SJSA1 (cell line): ENCODE measurements around the gene NRCAM. TPM values are rescaled to one million over a fixed set of nuclear protein-coding genes. Genes with fewer than 3 reads are reported as not detected.

ENCODE experiments used
- DNase-seq, 2 experiments: peaks; one replicate each; pipeline ENCODE4 v3.0.0-alpha.2; 2015 to 2020; ENCODE audit warnings: low spot score in 2 of 2, low read depth in 1 of 2
- H3K27ac ChIP-seq: fragments of 250-450 bp; sonication (Bioruptor Pico); 2 replicates; pipeline ENCODE4 v1.5.1; 2020; ENCODE audit warnings: mild to moderate bottlenecking, moderate library complexity
- H3K27me3 ChIP-seq: fragments of 250-450 bp; sonication (Bioruptor Pico); replicated peaks from 2 replicates; pipeline ENCODE4 v1.5.1; 2020; ENCODE audit warnings: mild to moderate bottlenecking, moderate library complexity
- H3K36me3 ChIP-seq: fragments of 250-450 bp; sonication (Bioruptor Pico); 2 replicates; pipeline ENCODE4 v1.5.1; 2020; ENCODE audit warnings: mild to moderate bottlenecking
- H3K4me1 ChIP-seq: fragments of 250-450 bp; sonication (Bioruptor Pico); replicated peaks from 2 replicates; pipeline ENCODE4 v1.6.1; 2021; ENCODE audit warnings: mild to moderate bottlenecking
- H3K4me3 ChIP-seq: fragments of 250-450 bp; sonication (Bioruptor Pico); 2 replicates; pipeline ENCODE4 v1.5.1; 2020; ENCODE audit warnings: mild to moderate bottlenecking
- H3K9me3 ChIP-seq: fragments of 250-450 bp; sonication (Bioruptor Pico); replicated peaks from 2 replicates; pipeline ENCODE4 v1.5.1; 2020; ENCODE audit warnings: mild to moderate bottlenecking
- total RNA-seq: library from RNA; depleted of rRNA; stranded (reverse); fragments of >200 nt; shearing (Covaris generic); gene quantifications from 2 replicates; pipeline ENCODE4 v1.2.3, GENCODE V29; 2014; rRNA removed

NRCAM gene
- total RNA-seq, 1 experiment from 2014 or later = not detected

- H3K4me3 ChIP-seq = no peak overlapping the region
- DNase-seq = no peak
- H3K27ac ChIP-seq = peak overlapping the region; percentile 29
- H3K9me3 ChIP-seq = no peaks in the 10 kb centered on the region
- peaks cover 62% of the 10 kb centered on the region for H3K4me1 ChIP-seq
- H3K27me3 ChIP-seq = no peaks in the 10 kb centered on the region
- no peaks in the 10 kb centered on the region for H3K36me3 ChIP-seq
Measured at GRCh38 chr7:108099713-108100112, 356.5 kb downstream of the NRCAM start.

- H3K27me3 ChIP-seq = no peaks in the 10 kb centered on the region
- DNase-seq = no peak
- no peaks in the 10 kb centered on the region for H3K9me3 ChIP-seq
- no peak overlapping the region for H3K27ac ChIP-seq
- peaks cover 58% of the 10 kb centered on the region for H3K4me1 ChIP-seq
- no peak overlapping the region for H3K4me3 ChIP-seq
- H3K36me3 ChIP-seq = no peaks in the 10 kb centered on the region
Measured at GRCh38 chr7:108097703-108098102, 358.5 kb downstream of the NRCAM start.

Other genes starting within 250 kb of the NRCAM start
- gene PNPLA8, start 69.7 kb upstream of the NRCAM start, total RNA-seq = 25.6 and 27.1 TPM in 2 replicates
- 29.8 and 39.1 TPM in 2 replicates for gene THAP5, start 113.3 kb upstream of the NRCAM start, total RNA-seq
- 16.1 and 16.2 TPM in 2 replicates for gene DNAJB9, start 113.4 kb upstream of the NRCAM start, total RNA-seq